GM18861 (cell line): Measurements from ENCODE around the gene SEMA4D.
"Not testable (repeated sequence)": the region's sequence is repeated elsewhere in the genome, so short reads cannot be mapped to it uniquely, and the experiment has no call there.

ENCODE experiments used
- ATAC-seq: cut with Tn5 transposase; IDR thresholded peaks from one replicate; pipeline ENCODE4 v1.9.1; 2021; ENCODE audit not compliant: unreplicated experiment

The SEMA4D gene

DNA sequence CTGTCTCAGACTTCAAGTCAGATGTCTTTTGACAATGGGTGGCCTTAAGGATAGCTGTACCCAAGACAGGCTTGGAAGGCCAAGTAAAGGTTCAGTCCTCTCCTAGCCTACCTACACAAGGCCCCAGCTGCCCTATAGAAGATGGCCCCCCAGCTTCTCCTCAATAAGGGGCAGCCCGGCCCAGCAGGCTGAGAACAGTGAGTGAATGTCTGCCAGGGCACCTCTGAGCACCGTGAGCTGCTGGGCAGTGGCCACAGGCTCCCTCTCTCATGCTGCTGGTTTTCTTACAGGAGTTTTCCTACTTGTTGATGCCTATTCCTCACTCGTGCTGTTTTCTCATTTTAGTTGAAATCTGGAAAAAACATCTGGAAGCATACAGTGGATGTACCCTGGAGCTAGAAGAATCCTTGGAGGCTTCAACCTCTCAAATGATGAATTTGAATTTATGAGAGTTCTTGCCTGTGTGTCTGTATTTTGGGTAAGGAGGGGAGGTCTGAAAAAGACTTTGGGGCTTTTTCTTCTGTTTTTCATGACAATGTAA, 139.5 kb downstream of the SEMA4D start:
- no peak for ATAC-seq

DNA sequence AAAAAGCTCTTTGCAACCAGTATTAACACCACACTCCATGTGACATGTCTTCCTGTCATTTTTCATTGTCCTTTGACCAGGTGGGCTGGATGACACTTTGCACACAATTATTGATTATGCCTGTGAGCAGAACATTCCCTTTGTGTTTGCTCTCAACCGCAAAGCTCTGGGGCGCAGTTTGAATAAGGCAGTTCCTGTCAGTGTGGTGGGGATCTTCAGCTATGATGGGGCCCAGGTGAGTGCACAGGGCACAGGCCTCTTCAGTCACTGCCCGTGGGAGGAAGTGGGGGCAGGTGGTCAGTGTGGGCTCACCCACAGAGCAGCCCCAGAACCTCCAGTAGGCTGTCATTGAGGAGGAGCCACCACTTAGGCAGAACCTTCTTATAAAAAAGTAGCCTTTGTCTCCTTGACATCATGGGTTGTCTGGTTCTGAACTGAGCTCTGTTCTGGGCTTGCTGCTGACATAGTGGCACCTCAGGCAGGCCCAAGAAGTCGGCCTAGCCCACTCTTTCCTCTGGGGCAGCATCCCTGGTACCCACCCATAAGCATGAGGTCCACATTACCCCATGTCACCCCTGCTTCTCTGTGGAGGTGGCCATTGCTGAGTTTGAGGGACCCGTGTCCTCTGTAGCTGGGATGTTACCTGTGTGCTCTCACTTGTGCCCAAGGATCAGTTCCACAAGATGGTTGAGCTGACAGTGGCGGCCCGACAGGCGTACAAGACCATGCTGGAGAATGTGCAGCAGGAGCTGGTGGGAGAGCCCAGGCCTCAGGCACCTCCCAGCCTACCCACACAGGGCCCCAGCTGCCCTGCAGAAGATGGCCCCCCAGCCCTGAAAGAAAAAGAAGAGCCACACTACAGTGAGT, 140.3 kb downstream of the SEMA4D start:
- ATAC-seq: no peak

DNA sequence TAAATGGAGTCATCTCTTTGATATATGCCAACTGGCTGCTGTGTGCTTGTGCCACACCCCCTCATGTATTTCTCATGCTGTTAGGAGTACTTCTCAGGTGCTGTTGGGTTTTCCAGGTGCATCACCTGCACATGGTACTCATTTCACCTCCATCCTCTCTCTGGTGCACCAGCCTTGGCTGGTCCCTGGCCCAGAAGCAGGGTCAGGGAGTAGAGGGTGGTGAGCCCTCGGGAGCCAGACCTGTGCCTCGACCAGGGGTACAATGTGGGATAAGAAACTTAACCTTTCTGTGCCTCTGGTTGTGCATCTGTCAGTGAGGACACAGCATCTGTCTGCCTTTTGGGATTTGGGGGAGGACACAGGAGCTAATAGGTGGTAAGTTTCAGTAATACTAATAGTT, 141.1 kb downstream of the SEMA4D start:
- ATAC-seq: no peak

DNA sequence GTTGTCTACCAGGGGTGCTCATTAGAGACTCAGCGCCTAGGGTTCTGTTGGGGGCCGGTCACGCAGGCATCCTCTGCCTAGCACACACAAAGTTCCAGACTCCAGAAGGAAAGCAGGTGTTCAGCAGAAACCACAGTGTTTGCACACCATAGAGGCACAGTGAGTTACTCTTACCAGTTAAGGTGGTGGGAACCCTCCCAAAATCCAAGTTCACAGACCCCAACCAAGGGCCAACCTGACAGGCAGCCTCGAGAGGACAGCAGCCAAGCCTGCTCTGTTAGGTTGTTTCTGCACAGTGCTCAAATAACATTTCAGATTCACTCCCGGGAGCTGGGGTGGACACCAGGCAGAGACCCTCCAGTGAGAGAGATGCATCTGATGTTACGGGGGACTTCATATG, 143.4 kb downstream of the SEMA4D start:
- no peak for ATAC-seq

DNA sequence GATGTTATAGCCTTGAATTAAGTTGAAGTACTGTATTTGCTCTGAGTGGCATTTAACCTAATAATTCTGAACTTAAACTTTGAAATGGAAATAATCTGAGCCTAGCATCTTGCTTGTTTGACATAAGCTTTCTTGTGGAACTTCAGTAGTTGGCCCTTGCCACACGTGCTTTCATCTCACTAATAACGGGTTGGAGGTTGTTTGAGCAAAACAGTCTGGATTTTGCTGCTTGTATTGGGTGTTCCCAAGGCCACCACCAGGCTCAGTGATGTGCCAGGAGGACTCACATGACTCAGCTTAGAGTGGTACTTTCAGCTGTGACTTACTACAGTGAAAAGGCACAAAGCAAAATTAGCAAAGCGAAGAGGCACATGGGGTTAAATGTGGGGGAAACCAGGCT, 143.9 kb downstream of the SEMA4D start:
- ATAC-seq: no peak

DNA sequence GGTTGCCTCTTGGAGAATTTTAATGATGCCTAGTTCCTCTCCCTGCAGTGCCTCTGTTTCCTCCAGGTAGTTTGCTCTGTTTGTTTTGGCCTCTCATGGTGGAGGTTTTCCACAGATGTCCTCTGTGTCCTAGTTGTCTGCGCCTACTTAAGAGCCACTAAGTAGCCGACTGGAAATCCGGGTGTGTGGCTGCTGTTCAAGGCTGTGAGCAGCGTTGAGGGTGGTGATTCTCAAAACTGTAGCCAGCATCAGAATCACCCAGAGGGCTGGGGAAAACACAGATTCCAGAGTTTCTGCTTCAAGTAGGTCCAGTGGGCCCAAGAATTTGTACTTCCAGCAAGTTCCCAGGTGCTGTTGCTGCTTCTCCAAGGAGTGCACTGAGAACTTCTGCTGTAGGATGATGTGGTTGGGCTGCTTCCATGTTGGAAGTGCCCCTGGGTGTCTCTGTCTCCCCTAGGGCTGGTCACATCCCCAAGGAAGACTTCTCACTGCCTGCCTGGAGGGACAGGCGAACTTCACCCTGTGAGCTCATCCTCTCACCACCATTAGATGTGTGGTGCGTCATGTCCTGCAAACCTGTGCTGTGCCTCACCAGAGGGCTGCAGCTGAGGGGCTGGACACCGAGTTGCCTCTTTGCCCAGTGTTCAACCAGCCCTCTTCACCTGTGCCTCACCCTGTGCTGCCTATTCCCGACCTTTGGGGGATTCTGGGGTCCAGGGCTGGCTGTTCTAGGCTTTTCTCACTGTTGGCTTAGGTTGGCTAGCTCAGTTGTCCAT, 144.9 kb downstream of the SEMA4D start:
- no peak for ATAC-seq

DNA sequence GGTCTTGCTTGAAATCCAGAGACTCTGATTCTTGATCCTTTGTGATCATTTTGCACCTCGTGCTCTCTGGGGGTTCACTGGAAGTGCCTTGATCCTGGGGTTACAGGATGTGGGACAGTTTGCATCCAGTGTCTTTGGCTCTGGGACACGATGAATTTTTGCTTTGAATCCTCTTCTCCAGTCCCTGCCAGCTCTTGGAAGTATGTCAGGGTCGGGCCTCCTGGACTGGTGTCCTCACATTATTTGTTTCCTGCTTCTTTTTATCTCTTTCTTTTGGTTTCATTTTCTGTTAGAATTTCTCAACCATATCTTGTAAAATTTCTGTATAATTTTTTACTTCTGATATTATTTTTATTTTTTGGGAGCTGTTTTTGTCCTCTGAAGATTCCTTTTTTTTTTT, 145.5 kb downstream of the SEMA4D start:
- no peak for ATAC-seq

DNA sequence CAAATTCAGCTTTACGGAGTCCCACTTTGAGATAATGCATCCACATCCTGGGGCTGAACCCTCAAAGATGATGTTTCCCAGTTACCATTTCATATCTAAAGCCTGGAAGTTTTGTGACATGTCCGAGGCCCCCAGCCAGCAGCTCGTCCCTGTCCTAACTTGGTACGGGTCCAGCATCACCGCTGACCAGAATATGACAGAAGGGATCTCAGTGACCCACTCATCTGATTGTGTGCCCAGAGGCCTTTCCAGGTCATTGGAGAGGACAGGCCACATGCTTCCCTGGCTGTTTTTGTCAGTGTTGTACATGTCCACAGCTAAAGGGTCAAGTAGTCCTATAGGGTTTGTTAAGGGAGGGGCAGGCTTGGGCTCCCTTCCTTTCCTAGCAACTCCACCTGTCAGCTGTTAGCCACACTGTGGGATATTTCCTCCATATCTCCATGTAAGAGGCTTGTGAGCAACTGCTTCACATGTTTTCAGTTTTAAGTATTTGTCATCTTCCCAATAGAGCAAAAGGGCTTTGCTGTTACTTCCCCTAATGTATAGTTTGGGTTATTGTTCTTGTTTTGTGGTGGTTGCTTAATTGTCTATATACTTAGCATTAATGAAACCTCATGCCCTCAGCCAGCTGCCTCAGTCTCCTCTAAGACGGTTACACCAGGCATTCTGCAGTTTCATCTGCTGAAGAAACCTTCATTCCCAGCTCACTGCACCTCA, 146.2 kb downstream of the SEMA4D start:
- ATAC-seq: no peak

DNA sequence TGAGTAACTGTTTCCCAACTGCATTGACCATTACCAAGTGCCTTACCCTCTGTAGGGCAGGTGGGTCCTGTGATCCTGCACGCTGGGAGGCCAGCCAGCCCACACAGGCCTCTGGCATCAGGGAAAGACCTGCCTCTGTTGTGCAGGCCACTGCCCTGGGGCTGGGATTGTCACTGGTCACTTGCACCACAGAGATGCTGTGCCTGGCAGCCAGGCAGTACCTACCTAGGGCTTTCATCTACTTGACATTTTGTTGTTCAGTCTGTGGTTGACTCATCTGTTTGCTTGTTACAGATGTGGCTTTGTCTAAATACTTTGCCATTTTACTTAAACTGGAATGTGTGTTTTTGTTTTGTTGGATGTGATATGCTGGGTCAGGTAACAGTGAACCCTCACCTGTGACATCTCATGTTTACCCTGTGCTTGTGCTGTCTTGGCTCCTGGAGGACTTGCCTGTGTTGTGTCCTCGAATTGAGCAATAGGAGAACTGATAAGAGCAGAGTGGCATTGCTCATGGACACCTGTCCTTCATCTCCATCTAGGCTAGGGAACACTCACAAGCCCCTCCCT, 146.8 kb downstream of the SEMA4D start:
- no peak for ATAC-seq

DNA sequence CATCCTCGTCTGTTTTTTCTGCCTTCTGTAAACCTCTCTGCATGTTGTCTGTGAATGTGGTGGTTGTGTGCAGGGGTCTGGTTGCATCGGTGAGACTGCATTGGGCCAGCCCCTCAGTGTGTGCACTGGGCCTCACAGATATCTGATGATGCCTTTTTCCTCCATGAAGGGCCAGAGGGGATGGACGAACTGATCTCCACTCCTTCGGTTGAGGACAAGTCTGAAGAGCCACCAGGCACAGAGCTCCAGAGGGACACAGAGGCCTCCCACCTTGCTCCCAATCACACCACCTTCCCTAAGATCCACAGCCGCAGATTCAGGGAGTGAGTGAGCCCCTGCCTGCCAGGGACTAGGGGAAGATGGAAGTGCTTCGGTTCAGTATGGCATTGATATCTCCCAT, 148.3 kb downstream of the SEMA4D start:
- ATAC-seq: no peak

DNA sequence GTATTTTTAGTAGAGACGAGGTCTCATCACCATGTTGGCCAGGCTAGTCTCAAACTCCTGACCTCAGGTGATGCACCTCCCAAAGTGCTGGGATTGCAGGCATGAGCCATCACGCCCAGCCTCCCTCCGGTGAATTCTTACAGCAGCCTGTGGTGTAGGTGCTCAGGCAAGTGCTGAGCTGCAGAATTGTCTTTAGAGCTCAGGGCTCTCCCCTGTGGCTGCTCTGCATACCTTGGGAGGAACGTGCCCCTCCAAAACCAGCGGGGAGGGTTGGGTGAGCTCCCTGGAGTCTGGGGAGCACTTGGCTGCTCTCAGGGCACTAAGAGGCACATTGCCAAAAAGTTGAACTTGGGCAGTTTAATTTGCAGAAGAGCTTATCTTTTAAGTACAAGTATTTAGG, 150.3 kb downstream of the SEMA4D start:
- no peak for ATAC-seq

DNA sequence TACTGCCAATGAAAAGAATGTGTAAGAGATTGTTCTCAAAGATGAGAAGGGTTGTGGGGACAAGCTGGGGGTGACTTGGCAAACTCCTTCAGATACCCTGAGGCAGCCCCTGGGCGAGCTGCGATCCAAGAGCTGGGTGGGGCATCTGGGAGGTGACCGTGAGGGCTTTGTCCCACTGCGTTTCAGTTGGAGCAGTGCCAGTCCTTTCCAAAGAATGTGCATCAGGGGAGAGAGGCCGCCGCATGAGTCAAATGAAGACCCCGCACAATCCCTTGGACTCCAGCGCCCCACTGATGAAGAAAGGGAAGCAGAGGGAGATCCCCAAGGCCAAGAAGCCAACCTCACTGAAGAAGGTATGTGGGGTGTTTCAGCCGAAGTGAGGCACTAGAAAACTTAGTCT, 151.2 kb downstream of the SEMA4D start:
- ATAC-seq: no peak

DNA sequence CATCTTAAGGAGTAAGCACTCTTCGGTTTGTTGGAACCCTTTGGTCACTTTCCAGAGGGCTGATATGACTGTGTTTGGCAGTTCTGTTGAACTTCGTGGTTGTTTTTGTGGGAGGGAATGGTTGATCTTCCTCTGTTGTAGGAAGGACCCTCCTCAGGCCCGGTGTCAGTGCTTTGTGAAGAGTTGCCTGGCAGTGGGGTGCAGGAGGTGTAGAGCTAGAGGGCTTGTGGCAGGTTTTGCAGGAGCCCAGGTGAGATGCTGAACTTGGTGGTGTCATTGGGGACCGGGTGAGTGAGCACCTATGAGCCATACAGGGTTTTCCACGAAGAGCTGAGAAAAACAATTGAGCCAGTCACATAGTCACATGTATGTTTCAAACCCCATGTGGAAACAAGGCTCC, 152.4 kb downstream of the SEMA4D start:
- ATAC-seq: no peak

DNA sequence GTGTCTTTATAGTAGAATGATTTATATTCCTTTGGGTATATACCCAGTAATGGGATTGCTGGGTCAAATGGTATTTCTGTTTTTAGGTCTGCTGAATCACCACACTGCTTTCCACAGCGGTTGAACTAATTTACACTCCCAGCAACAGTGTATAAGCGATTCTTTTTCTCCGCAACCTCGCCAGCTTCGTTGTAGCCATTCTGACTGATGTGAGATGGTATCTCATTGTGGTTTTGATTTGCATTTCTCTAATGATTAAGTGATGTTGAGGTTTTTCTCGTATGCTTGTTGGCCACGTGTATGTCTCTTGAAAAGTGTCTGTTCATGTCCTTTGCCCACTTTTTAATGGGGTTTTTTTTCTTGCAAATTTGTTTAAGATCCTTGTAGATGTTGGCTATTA, 154.1 kb downstream of the SEMA4D start:
- ATAC-seq: not testable (repeated sequence)

DNA sequence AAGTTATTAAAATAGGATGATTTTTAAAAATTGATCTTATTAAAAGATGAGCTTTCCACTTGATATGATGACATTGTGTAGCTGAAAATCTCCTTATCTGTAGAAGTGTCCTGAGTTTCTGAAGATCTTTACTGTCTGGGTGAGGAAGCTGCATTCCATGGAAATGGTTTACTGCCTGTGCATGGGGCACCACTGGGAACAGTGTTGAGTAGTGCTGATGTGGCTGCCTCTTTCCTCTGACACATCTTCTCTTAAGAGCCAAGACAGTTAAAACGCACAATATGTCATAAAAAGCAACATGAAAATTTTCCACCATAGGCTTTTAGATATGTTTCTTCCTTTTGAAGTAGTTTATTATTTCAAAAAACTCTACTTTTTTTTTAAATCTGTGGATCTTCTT, 155.0 kb downstream of the SEMA4D start:
- no peak for ATAC-seq

DNA sequence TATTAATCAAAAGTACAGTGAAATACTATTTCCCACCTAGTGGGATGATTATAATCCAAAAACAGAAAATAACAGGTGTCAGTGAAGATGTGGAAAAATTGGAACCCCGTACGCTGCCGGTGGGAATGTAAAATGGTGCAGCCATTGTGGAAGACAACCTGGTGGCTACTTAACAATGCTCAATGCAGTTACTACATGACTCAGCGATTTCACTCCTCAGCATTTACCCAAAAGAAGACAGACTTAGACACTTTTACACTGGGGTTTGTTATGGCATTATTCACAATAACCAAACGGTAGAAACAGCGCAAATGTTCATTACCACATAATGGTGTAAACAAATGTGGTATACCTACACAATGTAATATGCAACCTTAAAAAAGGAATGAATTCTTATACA, 155.7 kb downstream of the SEMA4D start:
- no peak for ATAC-seq

DNA sequence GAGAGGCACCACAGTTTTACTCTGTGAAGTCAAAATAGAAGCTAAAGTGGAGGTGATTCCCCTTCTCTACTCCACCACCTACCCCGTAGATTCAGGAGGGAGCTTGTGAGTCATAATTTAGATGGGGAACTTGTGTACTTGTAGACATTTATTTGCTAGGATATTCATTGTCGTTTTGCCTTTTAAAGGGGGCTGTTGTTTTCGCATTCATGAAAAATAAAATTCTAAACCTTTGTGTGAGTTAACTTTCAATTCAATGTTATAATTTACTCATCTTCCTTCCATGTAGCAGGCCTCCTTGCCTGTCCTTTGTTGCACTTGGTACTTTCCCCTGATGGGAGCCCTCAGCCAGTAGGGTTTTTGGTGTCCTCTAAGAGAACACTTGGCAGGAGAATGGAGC, 157.6 kb downstream of the SEMA4D start:
- peak; percentile 69 for ATAC-seq

DNA sequence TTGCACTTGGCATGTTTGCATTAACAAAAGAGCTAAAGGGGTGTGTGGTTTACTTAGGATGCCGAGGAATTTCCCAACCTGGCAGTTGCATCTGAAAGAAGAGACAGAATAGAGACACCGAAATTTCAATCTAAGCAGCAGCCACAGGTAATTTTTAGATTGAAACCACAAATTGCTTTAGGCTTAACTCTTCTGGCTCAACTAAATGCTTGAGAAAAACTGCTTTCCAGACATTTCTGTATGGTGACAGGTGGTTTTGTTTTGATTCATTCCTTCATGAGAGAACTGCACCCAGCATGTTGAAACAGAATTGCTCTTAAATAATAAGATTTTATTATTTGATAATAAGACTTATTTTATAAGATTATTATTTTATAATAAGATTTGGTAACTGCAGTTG, 158.1 kb downstream of the SEMA4D start:
- peak; percentile 10 for ATAC-seq

DNA sequence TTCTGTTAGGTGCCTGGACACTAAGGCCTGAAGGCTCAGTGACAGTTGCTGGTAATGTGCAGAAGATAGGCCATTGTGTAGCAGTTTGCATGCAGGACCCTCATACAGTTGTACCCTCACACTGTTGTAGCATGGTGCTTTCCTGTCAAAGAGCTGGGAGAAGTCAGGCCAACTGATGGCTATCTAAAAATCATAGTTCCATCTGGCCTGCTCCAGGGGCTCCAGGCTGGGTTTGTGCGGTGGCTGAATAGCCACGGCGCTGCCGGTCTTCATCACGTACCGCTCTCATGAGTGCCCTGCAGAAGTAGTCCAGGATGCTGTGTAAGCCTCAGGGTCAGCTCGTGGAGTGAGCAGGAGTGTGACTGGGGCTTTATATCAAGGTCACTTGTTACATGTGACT, 167.4 kb downstream of the SEMA4D start:
- no peak for ATAC-seq

DNA sequence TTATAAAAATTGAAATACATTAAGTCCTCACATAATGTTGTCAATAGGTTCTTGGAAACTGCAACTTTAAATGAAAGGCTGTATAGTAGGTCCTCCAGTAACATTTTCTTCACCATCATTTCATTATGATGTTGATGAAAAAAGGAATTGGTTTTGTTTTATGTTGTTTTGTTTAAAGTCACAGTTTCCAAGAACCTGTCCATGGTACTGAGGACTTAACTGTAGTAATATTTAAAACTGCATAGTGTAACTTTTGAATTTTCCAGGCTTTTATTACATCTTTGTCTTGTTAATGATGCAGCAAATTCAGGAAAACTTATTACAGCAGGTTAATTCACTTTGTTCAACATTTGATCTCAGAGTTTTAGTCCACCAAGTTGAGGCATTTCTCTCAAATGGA, 168.0 kb downstream of the SEMA4D start:
- ATAC-seq: no peak

DNA sequence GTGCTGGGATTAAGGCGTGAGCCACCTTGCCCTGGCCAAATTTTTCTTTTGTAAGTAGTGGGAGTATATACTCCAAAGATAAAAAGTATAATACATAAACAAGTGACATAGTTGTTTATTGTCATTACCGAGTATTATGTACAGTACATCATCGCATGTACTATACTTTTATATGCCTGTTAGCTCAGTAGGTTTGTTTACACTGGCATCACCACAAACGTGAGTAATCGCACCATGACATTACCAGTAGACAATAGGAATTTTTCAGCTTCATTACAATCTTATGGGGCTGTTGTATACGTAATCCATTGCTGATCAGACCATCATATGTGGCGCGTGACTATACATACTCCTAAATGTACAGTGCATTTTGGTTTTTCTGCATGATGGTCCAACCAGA, 169.8 kb downstream of the SEMA4D start:
- no peak for ATAC-seq
